ENCODE data around the gene VPS37D.
A peak's percentile ranks its signal among the peaks of the same experiment; 100 is the strongest.
"Not testable (repeated sequence)": the region's sequence is repeated elsewhere in the genome, so short reads cannot be mapped to it uniquely, and the experiment has no call there.

Gene VPS37D

GRCh38 chr7:73667344-73668102 is at the start of gene VPS37D:
VPS37D (plus strand) TSS chr7:73667831; CDS start chr7:73667959, 128 bp downstream.
- DNase-seq (ENCODE audit: low read depth in 2 of 2), result peak; percentile 85 to 92

DNA sequence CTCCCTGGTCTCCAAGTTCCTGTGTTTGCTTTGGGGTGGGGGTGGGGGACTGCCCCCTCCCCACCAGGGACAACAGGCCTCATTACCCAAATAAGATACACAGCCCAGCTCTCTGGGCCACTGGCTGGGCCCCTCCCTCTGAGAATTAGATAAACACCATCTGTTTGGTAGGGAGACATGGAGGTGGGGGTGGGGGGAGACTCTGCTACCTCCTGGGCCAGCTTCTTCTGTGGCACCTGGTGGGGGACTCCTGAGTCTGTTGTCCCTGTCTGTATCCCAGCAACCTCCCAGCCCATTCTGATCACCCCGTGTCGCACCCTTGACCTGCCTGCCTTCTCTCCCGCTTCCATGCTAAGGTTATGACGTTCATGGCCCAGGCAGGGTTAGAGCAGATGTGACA is 49.1 kb upstream of the VPS37D start:
- no peak for DNase-seq (ENCODE audit: low read depth in 2 of 2)

DNA sequence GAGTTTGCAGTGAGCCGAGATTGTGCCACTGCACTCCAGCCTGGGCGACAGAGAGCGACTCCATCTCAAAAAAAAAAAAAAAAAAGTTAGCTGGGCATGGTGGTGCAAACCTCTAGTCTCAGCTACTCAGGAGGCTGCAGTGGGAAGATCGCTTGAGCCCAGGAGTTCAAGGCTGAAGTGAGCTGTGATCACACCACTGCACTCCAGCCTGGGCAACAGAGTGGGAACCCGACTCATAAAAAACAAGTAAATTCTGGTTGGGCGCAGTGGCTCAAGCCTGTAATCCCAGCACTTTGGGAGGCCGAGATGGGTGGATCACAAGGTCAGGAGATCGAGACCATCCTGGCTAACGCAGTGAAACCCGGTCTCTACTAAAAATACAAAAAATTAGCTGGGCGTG is 48.2 kb upstream of the VPS37D start:
- not testable (repeated sequence) for DNase-seq (ENCODE audit: low read depth in 2 of 2)

GRCh38 chr7:73621168-73622063 is 46.2 kb upstream of the VPS37D start:
- no peak for DNase-seq (ENCODE audit: low read depth in 2 of 2)

GRCh38 chr7:73622527-73622908 is 45.1 kb upstream of the VPS37D start:
- no peak for DNase-seq (ENCODE audit: low read depth in 2 of 2)

DNA sequence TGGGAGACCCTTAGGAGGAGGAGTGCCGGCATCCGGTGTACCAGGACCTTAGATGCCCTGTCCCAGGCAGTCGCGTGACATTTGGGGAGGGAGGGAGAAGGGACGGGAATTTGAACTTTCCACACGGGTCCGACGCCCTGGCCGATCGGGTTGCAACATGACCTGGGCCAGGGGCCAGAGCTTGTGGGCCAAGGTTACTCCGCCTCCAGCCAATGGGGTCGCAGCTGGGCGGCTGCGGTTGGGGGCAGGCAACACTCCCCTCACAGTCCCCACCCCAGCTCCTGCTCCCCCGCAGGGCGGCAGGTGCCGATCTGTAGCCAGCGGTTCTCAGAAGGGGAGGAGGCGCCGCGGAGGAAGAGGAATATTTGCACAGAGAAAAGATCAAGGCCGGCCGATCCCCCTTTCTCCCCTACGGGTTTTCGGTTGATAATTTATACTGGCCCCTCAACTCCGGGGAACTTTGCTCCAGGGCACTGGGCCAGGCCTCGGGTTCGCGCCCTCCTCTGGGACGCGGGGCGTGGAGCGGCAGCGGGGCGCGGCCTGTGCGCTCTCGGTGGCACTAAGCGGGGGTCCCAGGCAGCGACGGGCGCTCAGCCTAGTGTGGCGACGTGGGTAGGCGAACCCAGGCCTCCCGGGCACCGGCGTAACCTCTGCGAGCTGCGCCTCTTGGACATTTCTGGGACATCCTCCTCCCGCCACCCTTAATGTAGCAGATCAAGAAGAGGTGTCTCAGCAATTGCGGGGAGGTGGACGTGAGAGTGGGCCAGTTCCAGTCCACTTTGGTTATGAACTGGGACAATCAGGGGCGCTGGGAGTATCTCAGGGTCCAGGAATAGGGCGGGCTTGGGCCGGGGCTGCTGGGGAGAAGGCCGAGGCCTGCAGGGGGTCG is 44.5 kb upstream of the VPS37D start:
- DNase-seq (ENCODE audit: low read depth in 2 of 2), result no peak

GRCh38 chr7:73623798-73624668 is 43.6 kb upstream of the VPS37D start, which contains the start of gene MLXIPL:
MLXIPL (minus strand) TSS chr7:73624522; CDS start chr7:73624492, 30 bp downstream.
- DNase-seq (ENCODE audit: low read depth in 2 of 2), result peak in 1 of 2 donors; percentile 7

- no peak for DNase-seq (ENCODE audit: low read depth in 2 of 2)
Measured at GRCh38 chr7:73624669-73625001, 43.0 kb upstream of the VPS37D start.

GRCh38 chr7:73625276-73625675 is 42.4 kb upstream of the VPS37D start:
- DNase-seq (ENCODE audit: low read depth in 2 of 2), result no peak

DNA sequence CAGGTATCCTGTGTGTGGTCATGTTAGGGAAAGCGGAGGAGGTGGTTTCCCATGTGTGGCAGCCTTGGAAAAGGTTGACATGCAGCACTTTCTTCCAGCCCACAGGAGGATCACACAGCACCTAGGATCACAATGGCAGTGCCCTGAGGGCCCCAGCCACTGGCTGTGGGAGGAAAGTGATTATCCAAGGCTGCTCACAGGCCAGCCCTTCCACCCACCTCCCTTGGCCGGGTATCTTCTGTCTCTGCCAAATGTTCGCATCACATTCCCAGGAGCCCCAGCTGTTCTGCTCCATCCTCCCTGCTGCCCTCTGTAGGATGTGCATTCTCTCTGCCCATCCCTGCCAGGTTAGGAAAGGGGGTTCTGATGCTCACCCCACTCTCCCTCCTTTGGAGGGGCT is 40.8 kb upstream of the VPS37D start:
- DNase-seq (ENCODE audit: low read depth in 2 of 2), result no peak

DNA sequence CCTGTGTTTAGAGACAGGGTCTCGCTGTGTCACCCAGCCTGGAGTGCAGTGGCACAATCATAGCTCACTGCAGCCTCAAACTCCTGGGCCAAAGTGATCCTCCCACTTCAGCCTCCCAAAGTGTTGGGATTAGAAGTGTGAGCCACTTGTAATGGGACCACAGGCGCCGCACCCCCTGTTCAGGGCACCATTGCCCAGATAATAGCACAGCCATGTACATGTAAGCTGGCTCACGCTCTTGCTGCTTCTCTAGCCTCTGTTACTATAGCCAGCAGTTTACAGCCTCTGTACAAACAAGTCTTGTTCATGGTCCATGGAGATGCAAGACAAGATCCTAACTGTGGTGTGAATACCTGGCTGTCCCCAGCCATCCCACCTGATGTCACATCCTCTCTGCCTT is 39.1 kb upstream of the VPS37D start:
- DNase-seq (ENCODE audit: low read depth in 2 of 2), result no peak

GRCh38 chr7:73631558-73631957 is 36.1 kb upstream of the VPS37D start:
- DNase-seq (ENCODE audit: low read depth in 2 of 2), result no peak

DNA sequence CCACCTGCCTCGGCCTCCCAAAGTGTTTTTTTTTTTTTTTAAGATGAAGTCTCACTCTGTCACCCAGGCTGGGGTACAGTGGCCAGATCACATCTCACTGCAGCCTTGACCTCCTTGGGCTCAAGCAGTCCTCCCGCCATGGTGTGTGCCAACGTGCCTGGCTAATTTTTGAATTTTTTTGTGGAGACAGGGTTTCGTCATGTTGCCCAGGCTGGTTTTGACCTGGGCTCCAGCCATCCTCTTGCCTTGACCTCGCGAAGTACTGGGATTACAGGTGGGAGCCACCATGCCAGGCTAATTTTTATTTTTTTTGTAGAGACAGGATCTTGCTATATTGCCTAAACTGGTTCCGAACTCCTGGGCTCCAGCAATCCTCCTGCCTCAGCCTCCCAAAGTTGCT is 34.3 kb upstream of the VPS37D start:
- DNase-seq (ENCODE audit: low read depth in 2 of 2), result no peak

GRCh38 chr7:73633844-73634243 is 33.8 kb upstream of the VPS37D start:
- DNase-seq (ENCODE audit: low read depth in 2 of 2), result no peak

- no peak for DNase-seq (ENCODE audit: low read depth in 2 of 2)
Measured at GRCh38 chr7:73635428-73636200, 32.0 kb upstream of the VPS37D start.

DNA sequence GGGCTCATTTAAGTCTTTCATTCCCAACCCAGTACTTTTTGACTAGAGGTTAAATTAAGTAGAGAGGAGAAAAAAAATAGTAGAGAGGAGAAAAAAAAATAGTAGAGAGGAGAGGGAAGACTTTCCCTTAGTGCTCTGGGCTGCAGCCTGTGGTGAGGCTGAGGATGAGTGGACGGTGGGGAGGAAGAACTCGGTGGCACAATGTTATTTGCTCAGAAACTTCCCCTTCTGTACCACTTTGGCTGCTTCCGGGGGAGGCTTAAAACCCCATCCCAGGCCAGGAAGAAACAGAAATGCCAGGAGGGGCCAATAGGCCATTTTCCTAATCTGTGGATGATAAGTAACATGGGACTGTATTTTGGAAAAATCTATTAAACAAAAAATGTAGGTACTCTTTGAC is 28.7 kb upstream of the VPS37D start:
- DNase-seq (ENCODE audit: low read depth in 2 of 2), result no peak

DNA sequence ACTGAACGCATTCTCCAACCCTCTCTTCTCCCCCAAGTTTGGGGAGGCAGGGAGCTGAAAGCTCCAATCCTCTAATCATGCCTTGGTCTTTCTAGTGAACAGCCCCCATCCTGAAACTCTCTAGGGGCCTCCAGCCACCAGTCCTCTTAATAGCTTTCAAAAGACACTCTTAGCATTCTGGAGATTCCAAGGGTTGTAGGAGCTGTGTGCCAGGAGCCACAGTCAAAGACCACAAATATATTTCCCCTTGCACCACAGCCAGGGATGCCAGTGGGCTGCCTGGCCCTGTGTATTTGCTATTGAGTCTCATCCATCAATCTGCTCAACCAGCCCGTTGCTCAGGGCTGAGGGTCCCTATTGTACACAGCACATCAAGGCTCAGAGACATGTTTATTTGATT is 24.8 kb upstream of the VPS37D start:
- no peak for DNase-seq (ENCODE audit: low read depth in 2 of 2)

DNA sequence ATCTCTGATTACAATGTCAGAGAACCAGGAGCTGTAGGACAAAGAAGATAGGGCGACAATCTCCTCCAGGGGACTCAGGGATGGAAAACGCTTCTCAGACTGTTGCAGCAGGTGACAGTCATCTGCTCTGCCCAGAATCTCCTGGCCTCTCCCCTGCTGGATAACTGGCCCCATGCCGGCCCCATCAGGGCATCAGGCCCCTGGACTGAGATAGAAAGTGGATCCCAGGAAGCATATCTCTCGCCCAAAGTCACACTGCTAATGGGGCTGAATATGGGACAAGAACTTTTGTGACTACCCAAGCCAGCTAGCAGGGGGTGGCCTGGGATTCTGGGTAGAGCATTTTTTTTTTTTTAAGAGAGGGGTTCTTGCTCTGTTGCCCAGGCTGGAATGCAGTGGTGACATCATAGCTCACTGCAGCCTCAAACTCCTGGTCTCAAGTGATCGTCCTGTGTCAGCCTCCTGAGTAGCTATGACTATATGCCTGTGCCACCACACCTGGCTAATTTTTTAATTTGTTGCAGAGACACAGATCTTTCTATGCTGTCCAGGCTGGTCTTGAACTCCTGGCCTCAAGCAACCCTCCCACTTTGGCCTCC is 22.8 kb upstream of the VPS37D start:
- no peak for DNase-seq (ENCODE audit: low read depth in 2 of 2)

GRCh38 chr7:73645643-73646174 is 21.9 kb upstream of the VPS37D start:
- no peak for DNase-seq (ENCODE audit: low read depth in 2 of 2)

All from stimulated activated CD8-positive, alpha-beta memory T cell treated with anti-CD3 and anti-CD28 coated beads, Interleukin-7, amount 100 ng/mL, for 1 hour (primary cell).